GM19035 (cell line): ENCODE data around the gene NCR3LG1.

Source experiments
- ATAC-seq: cut with Tn5 transposase; IDR thresholded peaks from one replicate; pipeline ENCODE4 v1.9.1; 2021; ENCODE audit not compliant: unreplicated experiment

Gene NCR3LG1

GRCh38 chr11:17369684-17370243, 18.2 kb downstream of the NCR3LG1 start:
- no peak for ATAC-seq

GRCh38 chr11:17371614-17372013, 20.0 kb downstream of the NCR3LG1 start:
- ATAC-seq = no peak

GRCh38 chr11:17375547-17375946, 23.9 kb downstream of the NCR3LG1 start:
- ATAC-seq = no peak

GRCh38 chr11:17376493-17376892, 24.9 kb downstream of the NCR3LG1 start:
- no peak for ATAC-seq

GRCh38 chr11:17378655-17379054, 27.1 kb downstream of the NCR3LG1 start:
- no peak for ATAC-seq

- ATAC-seq = no peak
Observed at GRCh38 chr11:17379383-17380180, 28.0 kb downstream of the NCR3LG1 start.

- ATAC-seq = no peak
Observed at GRCh38 chr11:17381156-17381555, 29.6 kb downstream of the NCR3LG1 start.

GRCh38 chr11:17382046-17382728, 30.6 kb downstream of the NCR3LG1 start:
- no peak for ATAC-seq

- no peak for ATAC-seq
Observed at GRCh38 chr11:17383461-17383860, 31.9 kb downstream of the NCR3LG1 start.

GRCh38 chr11:17384002-17384511, 32.5 kb downstream of the NCR3LG1 start:
- peak; percentile 50 for ATAC-seq

- no peak for ATAC-seq
Observed at GRCh38 chr11:17385492-17385891, 33.9 kb downstream of the NCR3LG1 start.

- no peak for ATAC-seq
Observed at GRCh38 chr11:17385926-17386325, 34.3 kb downstream of the NCR3LG1 start.

GRCh38 chr11:17386331-17387084, 34.9 kb downstream of the NCR3LG1 start:
- ATAC-seq = peak; percentile 51

- ATAC-seq = no peak
Observed at GRCh38 chr11:17387254-17387653, 35.7 kb downstream of the NCR3LG1 start.

GRCh38 chr11:17387811-17388210, 36.2 kb downstream of the NCR3LG1 start:
- no peak for ATAC-seq

- peak; percentile 46 for ATAC-seq
Observed at GRCh38 chr11:17388609-17389210, 37.1 kb downstream of the NCR3LG1 start, which contains the start of gene KCNJ11. KCNJ11 (minus strand) TSS chr11:17388659; CDS start chr11:17388091, 568 bp downstream.

- ATAC-seq = peak; percentile 69
Observed at GRCh38 chr11:17389211-17389956, 37.8 kb downstream of the NCR3LG1 start.

- no peak for ATAC-seq
Observed at GRCh38 chr11:17389957-17390649, 38.5 kb downstream of the NCR3LG1 start.
